ENCODE data around the gene RAB11FIP3.

Gene RAB11FIP3

GRCh38 chr16:466651-467050 is 41.2 kb downstream of the RAB11FIP3 start:
- no peak for TF ChIP-seq GATA3 (IDR thresholded peaks at IDR 0.05; ENCODE audit: low read depth, low read length)
- TF ChIP-seq GATA2 (IDR thresholded peaks at IDR 0.05; ENCODE audit: low read depth, low read length): no peak

GRCh38 chr16:468068-468821 is 42.8 kb downstream of the RAB11FIP3 start:
- TF ChIP-seq GATA2 (IDR thresholded peaks at IDR 0.05; ENCODE audit: low read depth, low read length): no peak
- no peak for TF ChIP-seq GATA3 (IDR thresholded peaks at IDR 0.05; ENCODE audit: low read depth, low read length)

- TF ChIP-seq GATA3 (IDR thresholded peaks at IDR 0.05; ENCODE audit: low read depth, low read length): no peak
- no peak for TF ChIP-seq GATA2 (IDR thresholded peaks at IDR 0.05; ENCODE audit: low read depth, low read length)
These were observed 45.0 kb downstream of the RAB11FIP3 start for GRCh38 chr16:470418-470817.

- TF ChIP-seq GATA3 (IDR thresholded peaks at IDR 0.05; ENCODE audit: low read depth, low read length): no peak
- TF ChIP-seq GATA2 (IDR thresholded peaks at IDR 0.05; ENCODE audit: low read depth, low read length): no peak
These were observed 46.1 kb downstream of the RAB11FIP3 start for GRCh38 chr16:471353-472198.

- no peak for TF ChIP-seq GATA3 (IDR thresholded peaks at IDR 0.05; ENCODE audit: low read depth, low read length)
- no peak for TF ChIP-seq GATA2 (IDR thresholded peaks at IDR 0.05; ENCODE audit: low read depth, low read length)
These were observed 46.7 kb downstream of the RAB11FIP3 start for GRCh38 chr16:472199-472504.

- no peak for TF ChIP-seq GATA3 (IDR thresholded peaks at IDR 0.05; ENCODE audit: low read depth, low read length)
- TF ChIP-seq GATA2 (IDR thresholded peaks at IDR 0.05; ENCODE audit: low read depth, low read length): no peak
These were observed 47.9 kb downstream of the RAB11FIP3 start for GRCh38 chr16:473046-474043.

- no peak for TF ChIP-seq GATA3 (IDR thresholded peaks at IDR 0.05; ENCODE audit: low read depth, low read length)
- TF ChIP-seq GATA2 (IDR thresholded peaks at IDR 0.05; ENCODE audit: low read depth, low read length): no peak
These were observed 49.1 kb downstream of the RAB11FIP3 start for GRCh38 chr16:474420-475122.

GRCh38 chr16:476039-476438 is 50.6 kb downstream of the RAB11FIP3 start:
- TF ChIP-seq GATA2 (IDR thresholded peaks at IDR 0.05; ENCODE audit: low read depth, low read length): no peak

GRCh38 chr16:477301-478157 is 52.1 kb downstream of the RAB11FIP3 start:
- TF ChIP-seq GATA3 (IDR thresholded peaks at IDR 0.05; ENCODE audit: low read depth, low read length) (no peak), GATA2 (IDR thresholded peaks at IDR 0.05; ENCODE audit: low read depth, low read length) (no peak)

GRCh38 chr16:482468-483185 is 57.2 kb downstream of the RAB11FIP3 start:
- TF ChIP-seq GATA2 (IDR thresholded peaks at IDR 0.05; ENCODE audit: low read depth, low read length) (no peak), GATA3 (IDR thresholded peaks at IDR 0.05; ENCODE audit: low read depth, low read length) (no peak)

GRCh38 chr16:483341-484075 is 58.1 kb downstream of the RAB11FIP3 start:
- TF ChIP-seq GATA2 (IDR thresholded peaks at IDR 0.05; ENCODE audit: low read depth, low read length): no peak
- no peak for TF ChIP-seq GATA3 (IDR thresholded peaks at IDR 0.05; ENCODE audit: low read depth, low read length)
